Common myeloid progenitor, CD34-positive (primary cell): Measurements from ENCODE around the gene NOP10.

ENCODE experiments used
- CTCF ChIA-PET: fragments of 350-600 bp; sonication (Branson Sonifier 250); formaldehyde crosslinking; loops from one replicate; lab custom pipeline; 2021; ENCODE audit warnings: antibody characterized with exemption; lab: Charles Lee
- POLR2A ChIA-PET: fragments of 350-600 bp; sonication (Branson Sonifier 250); formaldehyde crosslinking; loops from one replicate; lab custom pipeline; 2021; ENCODE audit warnings: antibody characterized with exemption; lab: Charles Lee
- DNase-seq, 3 donors: peaks; one replicate each; pipeline versions ENCODE4 v3.0.0 to v3.0.0-alpha.2; 2013
- H3K27ac ChIP-seq, 2 experiments: 1 replicate in 1 of 2; 2 replicates in 1 of 2; pipeline ENCODE4 v1.7.0; 2013; ENCODE audit warnings: inconsistent platforms in 2 of 2, low read length in 2 of 2, mild to moderate bottlenecking in 2 of 2, low read depth in 1 of 2, moderate library complexity in 1 of 2; ENCODE audit not compliant: severe bottlenecking in 2 of 2, insufficient read depth in 1 of 2, poor library complexity in 1 of 2
- H3K27me3 ChIP-seq, 5 experiments: replicated peaks in 2 of 5; 1 replicate in 3 of 5; 2 replicates in 2 of 5; pipeline versions ENCODE4 v1.6.1 to v1.7.0; 2013; ENCODE audit warnings: low read length in 4 of 5, mild to moderate bottlenecking in 2 of 5, moderate library complexity in 2 of 5, inconsistent platforms in 1 of 5; ENCODE audit not compliant: insufficient read depth in 5 of 5, control insufficient read depth in 4 of 5
- H3K36me3 ChIP-seq, 4 experiments: 1 replicate in 2 of 4; 2 replicates in 2 of 4; pipeline versions ENCODE4 v1.6.1 to v1.7.0; 2013; ENCODE audit warnings: low read length in 3 of 4, control low read depth in 1 of 4, mild to moderate bottlenecking in 1 of 4; ENCODE audit not compliant: control insufficient read depth in 4 of 4, insufficient read depth in 4 of 4
- H3K4me1 ChIP-seq, 4 experiments: 1 replicate in 3 of 4; 2 replicates in 1 of 4; pipeline versions ENCODE4 v1.6.1 to v1.7.1; 2013; ENCODE audit warnings: low read length in 3 of 4, mild to moderate bottlenecking in 3 of 4, control low read depth in 1 of 4, inconsistent platforms in 1 of 4, moderate library complexity in 1 of 4; ENCODE audit not compliant: control insufficient read depth in 4 of 4, insufficient read depth in 4 of 4; ENCODE audit errors: control extremely low read depth in 1 of 4
- H3K4me3 ChIP-seq, 7 experiments: 1 replicate in 4 of 7; 2 replicates in 3 of 7; pipeline versions ENCODE4 v1.5.1 to v1.7.0; 2013; ENCODE audit warnings: mild to moderate bottlenecking in 7 of 7, low read length in 6 of 7, moderate library complexity in 6 of 7, inconsistent platforms in 2 of 7, low read depth in 2 of 7, control low read depth in 1 of 7; ENCODE audit not compliant: insufficient read depth in 4 of 7, control insufficient read depth in 1 of 7; ENCODE audit errors: extremely low read depth in 1 of 7
- H3K9me3 ChIP-seq, 5 experiments: 1 replicate in 4 of 5; 2 replicates in 1 of 5; pipeline versions ENCODE4 v1.6.1 to v1.7.1; 2013; ENCODE audit warnings: low read length in 4 of 5, mild to moderate bottlenecking in 2 of 5, inconsistent platforms in 1 of 5, low read depth in 1 of 5, moderate library complexity in 1 of 5; ENCODE audit not compliant: control insufficient read depth in 4 of 5, insufficient read depth in 2 of 5; ENCODE audit errors: control extremely low read depth in 1 of 5
- WGBS: methylation state at CpG from one replicate; pipeline ENCODE4 v1.1.5; 2013; ENCODE audit not compliant: insufficient coverage; 5-methylcytosine and 5-hydroxymethylcytosine counted together

Gene NOP10

GRCh38 chr15:34359416-34359815, 16.5 kb upstream of the NOP10 start:
- no peak for DNase-seq
- H3K36me3 ChIP-seq: peaks cover 10 to 88% (median 65%) of the 10 kb centered on the region in 4 experiments
- no peaks in the 10 kb centered on the region for H3K4me1 ChIP-seq
- WGBS: 94% methylated on average over 3 of the region's 3 CpGs
- no peak overlapping the region for H3K27ac ChIP-seq
- no peaks in the 10 kb centered on the region for H3K27me3 ChIP-seq
- no peak overlapping the region for H3K4me3 ChIP-seq
- ChIA-PET POLR2A (no interaction called here), CTCF (interaction anchor here (0.8 to 2.2 kb wide), 4 partner anchors 9 to 123 kb away, joined by 3 to 14 read pairs (median 4); no protein-coding TSS in a partner anchor)
- H3K9me3 ChIP-seq: no peaks in the 10 kb centered on the region

- peaks cover 11 to 89% (median 65%) of the 10 kb centered on the region in 4 experiments for H3K36me3 ChIP-seq
- no peaks in the 10 kb centered on the region for H3K9me3 ChIP-seq
- POLR2A ChIA-PET: interaction anchor here (0.6 kb wide), 1 partner anchor 41 kb away, joined by 3 read pairs; no protein-coding TSS in a partner anchor
- WGBS: 98% methylated on average over 4 of the region's 4 CpGs
- CTCF ChIA-PET: interaction anchor here (0.6 to 5.1 kb wide), 4 partner anchors 8 to 147 kb away, joined by 3 to 34 read pairs (median 8); partner anchors contain the start of gene LPCAT4
- H3K27ac ChIP-seq: no peak overlapping the region
- H3K4me3 ChIP-seq: no peak overlapping the region
- H3K27me3 ChIP-seq: no peaks in the 10 kb centered on the region
- no peak for DNase-seq
- no peaks in the 10 kb centered on the region for H3K4me1 ChIP-seq
These were observed 16.0 kb upstream of the NOP10 start for GRCh38 chr15:34358948-34359347.

GRCh38 chr15:34358367-34358766, 15.4 kb upstream of the NOP10 start:
- no peaks in the 10 kb centered on the region for H3K27me3 ChIP-seq
- WGBS: 100% methylated on average over 2 of the region's 3 CpGs
- DNase-seq: peak in 2 of 3 donors; percentile 33 to 37
- no peak overlapping the region for H3K4me3 ChIP-seq
- H3K9me3 ChIP-seq: no peaks in the 10 kb centered on the region
- no peaks in the 10 kb centered on the region for H3K4me1 ChIP-seq
- CTCF ChIA-PET: interaction anchor here (0.6 to 5.1 kb wide), 3 partner anchors 9 to 148 kb away, joined by 3 to 34 read pairs (median 3); partner anchors contain the start of gene LPCAT4
- POLR2A ChIA-PET: interaction anchor here (0.6 kb wide), 1 partner anchor 40 kb away, joined by 3 read pairs; no protein-coding TSS in a partner anchor
- no peak overlapping the region for H3K27ac ChIP-seq
- H3K36me3 ChIP-seq: peaks cover 11 to 84% (median 62%) of the 10 kb centered on the region in 4 experiments

GRCh38 chr15:34357653-34358052, 14.7 kb upstream of the NOP10 start:
- Histone ChIP-seq H3K9me3 (no peaks in the 10 kb centered on the region), H3K36me3 (peaks cover 11 to 78% (median 55%) of the 10 kb centered on the region in 4 experiments), H3K27me3 (no peaks in the 10 kb centered on the region), H3K27ac (no peak overlapping the region), H3K4me3 (no peak overlapping the region), H3K4me1 (no peaks in the 10 kb centered on the region)
- DNase-seq: no peak
- no CpG with 5 or more reads among the region's 1 CpG for WGBS
- ChIA-PET POLR2A (no interaction called here), CTCF (interaction anchor here (1.0 to 5.1 kb wide), 3 partner anchors 9 to 257 kb away, joined by 3 to 34 read pairs (median 3); partner anchors contain the start of genes LPCAT4, NOP10 and NUTM1)

GRCh38 chr15:34355241-34355640, 12.3 kb upstream of the NOP10 start:
- H3K27me3 ChIP-seq: no peaks in the 10 kb centered on the region
- no peaks in the 10 kb centered on the region for H3K4me1 ChIP-seq
- CTCF ChIA-PET: interaction anchor here (1.6 to 5.1 kb wide), 2 partner anchors 12 kb away, joined by 5 to 34 read pairs; partner anchors contain the start of genes LPCAT4 and NUTM1
- no peaks in the 10 kb centered on the region for H3K9me3 ChIP-seq
- H3K36me3 ChIP-seq: peaks cover 5 to 56% (median 42%) of the 10 kb centered on the region in 4 experiments
- H3K27ac ChIP-seq: no peak overlapping the region
- H3K4me3 ChIP-seq: no peak overlapping the region
- 100% methylated on average over 6 of the region's 9 CpGs for WGBS
- no peak for DNase-seq
- POLR2A ChIA-PET: no interaction called here

GRCh38 chr15:34354286-34354685, 11.3 kb upstream of the NOP10 start:
- H3K4me3 ChIP-seq: no peak overlapping the region
- WGBS: 89% methylated on average over 6 of the region's 7 CpGs
- ChIA-PET CTCF (interaction anchor here (1.6 to 5.1 kb wide), 2 partner anchors 11 to 13 kb away, joined by 5 to 34 read pairs; partner anchors contain the start of genes LPCAT4 and NUTM1), POLR2A (no interaction called here)
- DNase-seq: no peak
- H3K27me3 ChIP-seq: no peaks in the 10 kb centered on the region
- H3K36me3 ChIP-seq: peaks cover 5 to 47% (median 36%) of the 10 kb centered on the region in 4 experiments
- H3K9me3 ChIP-seq: no peaks in the 10 kb centered on the region
- H3K27ac ChIP-seq: no peak overlapping the region
- H3K4me1 ChIP-seq: no peaks in the 10 kb centered on the region

- H3K9me3 ChIP-seq: no peaks in the 10 kb centered on the region
- 100% methylated on average over 1 of the region's 2 CpGs for WGBS
- H3K4me3 ChIP-seq: no peak overlapping the region
- no peak for DNase-seq
- ChIA-PET CTCF (interaction anchor here (1.4 to 1.8 kb wide), 2 partner anchors 8 to 14 kb away, joined by 5 to 7 read pairs; partner anchors contain the start of gene LPCAT4), POLR2A (no interaction called here)
- H3K36me3 ChIP-seq: peaks cover 5 to 42% (median 31%) of the 10 kb centered on the region in 4 experiments
- H3K4me1 ChIP-seq: no peaks in the 10 kb centered on the region
- H3K27ac ChIP-seq: no peak overlapping the region
- no peaks in the 10 kb centered on the region for H3K27me3 ChIP-seq
These were observed 10.7 kb upstream of the NOP10 start for GRCh38 chr15:34353627-34354026.
